Right lobe of liver (tissue), 6 donors: ENCODE data around the gene STK24. TPM values are rescaled to one million over a fixed set of nuclear protein-coding genes. Genes with fewer than 3 reads are reported as not detected.

Experiments used
- ATAC-seq, 4 donors: fragments of 200-7000 bp; cut with Tn5 transposase; one replicate each; pipeline ENCODE4 v1.9.1; 2020; ENCODE audit warnings: mild to moderate bottlenecking in 4 of 4, moderate library complexity in 4 of 4
- DNase-seq, 3 donors: peaks; one replicate each; pipeline ENCODE4 v3.0.0-alpha.2; 2020
- H3K27ac ChIP-seq, 3 donors: fragments of 200-600 bp; one replicate each; pipeline ENCODE4 v1.8.0; 2022
- H3K27me3 ChIP-seq, 2 donors: fragments of 200-600 bp; one replicate each; pipeline ENCODE4 v1.8.0; 2022
- H3K36me3 ChIP-seq, 4 donors: fragments of 200-600 bp; sonication (generic) in 1 of 4; one replicate each; pipeline versions ENCODE4 v1.5.1 to v1.8.0; 2017 to 2022; ENCODE audit warnings: control low read depth in 1 of 4
- H3K4me1 ChIP-seq, 4 donors: fragments of 200-600 bp; sonication (generic) in 1 of 4; one replicate each; pipeline versions ENCODE4 v1.5.1 to v1.8.0; 2017 to 2022; ENCODE audit warnings: control low read depth in 1 of 4
- H3K4me3 ChIP-seq, 3 donors: fragments of 200-600 bp; one replicate each; pipeline ENCODE4 v1.8.0; 2022
- H3K9me3 ChIP-seq, 4 donors: fragments of 200-600 bp; sonication (generic) in 1 of 4; one replicate each; pipeline versions ENCODE4 v1.5.1 to v1.8.0; 2017 to 2022; ENCODE audit warnings: control low read depth in 1 of 4
- CTCF ChIP-seq, 4 donors: fragments of 200-600 bp in 3 of 4; fragments of 450-650 bp in 1 of 4; IDR thresholded peaks; one replicate each; pipeline versions ENCODE4 v1.5.1 to v1.8.0; 2016 to 2022; ENCODE audit warnings: antibody characterized with exemption in 4 of 4, mild to moderate bottlenecking in 2 of 4
- POLR2A ChIP-seq: fragments of 450-650 bp; IDR thresholded peaks from one replicate; pipeline ENCODE4 v1.6.1; 2017; ENCODE audit warnings: antibody characterized with exemption, mild to moderate bottlenecking
- WGBS: methylation state at CpG from one replicate; pipeline ENCODE4 v1.1.6; 2018; ENCODE audit warnings: low coverage, low lambda C conversion rate; ENCODE audit not compliant: insufficient coverage; ENCODE audit errors: missing lambda C conversion rate; 5-methylcytosine and 5-hydroxymethylcytosine counted together
- intact Hi-C, 2 donors: fragments of 100-400 bp; cut with DNase I; formaldehyde crosslinking; loops; one replicate each; pipeline versions ENCODE4 v1.11.2 to v1.14.1; 2022
- total RNA-seq, 6 experiments: library from RNA; depleted of rRNA in 2 of 6; stranded (reverse); fragments of >200 nt in 2 of 6; fragmentation: NEBNext Ultra II Directional in 3 of 6; extraction: Animal tissue kit (Norgen Biotek cat#: 25700) in 3 of 6; gene quantifications; one replicate each; pipeline versions ENCODE4 v1.1.0 to v1.2.4, GENCODE V29; 2016 to 2023
- donor health status: DM: no; HTN: yes; CAD: no.
- donor health status: DM: no; HTN: no; CAD: no.
- donor health status: DM: no; HTN: no; CAD: no.
- donor health status: DM: no; HTN: yes; CAD: no.
- donor health status: DM: no; HTN: yes; CAD: no.

STK24 gene
- total RNA-seq, 6 experiments from 2014 or later, result 14.8 to 40.8 (median 28.6) TPM

- DNase-seq, result no peak
Observed at GRCh38 chr13:98446234-98446621, 130.7 kb downstream of the STK24 start.

GRCh38 chr13:98445340-98446233, 131.3 kb downstream of the STK24 start:
- peak; percentile 74 to 76 (median 75) for DNase-seq
- no peak overlapping the region for H3K4me3 ChIP-seq
- WGBS, result 13% methylated on average over 7 of the region's 18 CpGs

More at GRCh38 chr13:98446234-98446621, 130.7 kb downstream of the STK24 start:
- no peak for TF ChIP-seq CTCF (IDR thresholded peaks at IDR 0.05)
- no peak for TF ChIP-seq POLR2A
- H3K36me3 ChIP-seq, result peaks cover 0 to 38% (median 11%) of the 10 kb centered on the region in 4 donors
- no peak for ATAC-seq
- no peaks in the 10 kb centered on the region for H3K4me1 ChIP-seq
- H3K27me3 ChIP-seq, result no peaks in the 10 kb centered on the region
- no CpG with 5 or more reads among the region's 11 CpGs for WGBS
- H3K27ac ChIP-seq, result no peak overlapping the region
- H3K9me3 ChIP-seq, result no peaks in the 10 kb centered on the region
- intact Hi-C loops, result loop anchor here (10.0 kb wide), 2 partner anchors 209 to 411 kb away; no protein-coding TSS in a partner anchor
- no peak overlapping the region for H3K4me3 ChIP-seq

GRCh38 chr13:98444381-98444780, 132.5 kb downstream of the STK24 start:
- Histone ChIP-seq H3K27ac (no peak overlapping the region), H3K4me3 (no peak overlapping the region), H3K4me1 (no peaks in the 10 kb centered on the region), H3K27me3 (no peaks in the 10 kb centered on the region), H3K9me3 (no peaks in the 10 kb centered on the region), H3K36me3 (peaks cover 0 to 47% (median 17%) of the 10 kb centered on the region in 4 donors)
- 95% methylated on average over 9 of the region's 16 CpGs for WGBS
- DNase-seq, result no peak
- ATAC-seq, result no peak
- intact Hi-C loops, result loop anchor here (10.0 kb wide), 2 partner anchors 210 to 410 kb away; no protein-coding TSS in a partner anchor
- no peak for TF ChIP-seq POLR2A
- TF ChIP-seq CTCF (IDR thresholded peaks at IDR 0.05), result no peak

More at GRCh38 chr13:98445340-98446233, 131.3 kb downstream of the STK24 start:
- intact Hi-C loops, result loop anchor here (10.0 kb wide), 2 partner anchors 209 to 411 kb away; no protein-coding TSS in a partner anchor
- TF ChIP-seq CTCF (IDR thresholded peaks at IDR 0.05) (peak; percentile 97 to 98 (median 97)), POLR2A (no peak)
- no peak overlapping the region for H3K27ac ChIP-seq
- H3K27me3 ChIP-seq, result no peaks in the 10 kb centered on the region
- peaks cover 0 to 43% (median 12%) of the 10 kb centered on the region in 4 donors for H3K36me3 ChIP-seq
- no peaks in the 10 kb centered on the region for H3K9me3 ChIP-seq
- no peaks in the 10 kb centered on the region for H3K4me1 ChIP-seq
- peak; percentile 84 to 92 (median 90) for ATAC-seq

GRCh38 chr13:98443800-98444325, 133.0 kb downstream of the STK24 start:
- TF ChIP-seq CTCF (IDR thresholded peaks at IDR 0.05) (no peak), POLR2A (no peak)
- no peaks in the 10 kb centered on the region for H3K4me1 ChIP-seq
- WGBS, result 56% methylated on average over 3 of the region's 21 CpGs
- no peak for ATAC-seq
- no peaks in the 10 kb centered on the region for H3K9me3 ChIP-seq
- H3K36me3 ChIP-seq, result peaks cover 0 to 42% (median 20%) of the 10 kb centered on the region in 4 donors
- intact Hi-C loops, result loop anchor here (10.0 kb wide), 2 partner anchors 211 to 409 kb away; no protein-coding TSS in a partner anchor
- no peaks in the 10 kb centered on the region for H3K27me3 ChIP-seq
- DNase-seq, result no peak
- H3K27ac ChIP-seq, result no peak overlapping the region
- no peak overlapping the region for H3K4me3 ChIP-seq
